Measurements from ENCODE around the gene C3orf20. TPM values are rescaled to one million over a fixed set of nuclear protein-coding genes. Genes with fewer than 3 reads are reported as not detected.
A peak's percentile ranks its signal among the peaks of the same experiment; 100 is the strongest.

The C3orf20 gene
- total RNA-seq, 4 donors from 2014 or later: not detected

GRCh38 chr3:14771593-14772497 lies 96.9 kb downstream of the C3orf20 start:
- intact Hi-C loops (cut with DNase I; ENCODE audit: low total_unique reads): no loop called here
- DNase-seq (ENCODE audit: low spot score in 2 of 2): peak; percentile 11 to 70
- H3K4me3 ChIP-seq (ENCODE audit: low read depth, poor library complexity, severe bottlenecking): no peak overlapping the region

GRCh38 chr3:14772533-14773138 lies 97.7 kb downstream of the C3orf20 start:
- no peak overlapping the region for H3K4me3 ChIP-seq (ENCODE audit: low read depth, poor library complexity, severe bottlenecking)
- 80 to 91% methylated on average over 15 to 16 of the region's 16 CpGs for WGBS, 2 donors
- peak in 1 of 2 donors; percentile 76 for DNase-seq (ENCODE audit: low spot score in 2 of 2)
- TF ChIP-seq POLR2A (IDR thresholded peaks at IDR 0.05) (no peak), CTCF (IDR thresholded peaks at IDR 0.05) (no peak)
- intact Hi-C loops (cut with DNase I; ENCODE audit: low total_unique reads): no loop called here

More at GRCh38 chr3:14771593-14772497, 96.9 kb downstream of the C3orf20 start:
- no peak for TF ChIP-seq POLR2A (IDR thresholded peaks at IDR 0.05)
- TF ChIP-seq CTCF (IDR thresholded peaks at IDR 0.05): no peak
- WGBS, 2 donors: 90 to 94% methylated on average over 16 of the region's 18 CpGs

- DNase-seq (ENCODE audit: low spot score in 2 of 2): no peak
- intact Hi-C loops (cut with DNase I; ENCODE audit: low total_unique reads): no loop called here
- H3K4me3 ChIP-seq (ENCODE audit: low read depth, poor library complexity, severe bottlenecking): no peak overlapping the region
- TF ChIP-seq POLR2A (IDR thresholded peaks at IDR 0.05) (no peak), CTCF (IDR thresholded peaks at IDR 0.05) (no peak)
Observed at GRCh38 chr3:14773281-14773680, 98.3 kb downstream of the C3orf20 start.

GRCh38 chr3:14773691-14774128 lies 98.8 kb downstream of the C3orf20 start:
- WGBS, 2 donors: 85 to 96% methylated on average over 6 of the region's 6 CpGs
- no peak overlapping the region for H3K4me3 ChIP-seq (ENCODE audit: low read depth, poor library complexity, severe bottlenecking)
- intact Hi-C loops (cut with DNase I; ENCODE audit: low total_unique reads): no loop called here
- DNase-seq (ENCODE audit: low spot score in 2 of 2): peak in 1 of 2 donors; percentile 62
- no peak for TF ChIP-seq CTCF (IDR thresholded peaks at IDR 0.05)
- TF ChIP-seq POLR2A (IDR thresholded peaks at IDR 0.05): no peak

- intact Hi-C loops (cut with DNase I; ENCODE audit: low total_unique reads): no loop called here
- no peak overlapping the region for H3K4me3 ChIP-seq (ENCODE audit: low read depth, poor library complexity, severe bottlenecking)
- WGBS, 2 donors: 87 to 91% methylated on average over 10 to 12 of the region's 12 CpGs
- DNase-seq (ENCODE audit: low spot score in 2 of 2): peak in 1 of 2 donors; percentile 52
- no peak for TF ChIP-seq CTCF (IDR thresholded peaks at IDR 0.05)
- TF ChIP-seq POLR2A (IDR thresholded peaks at IDR 0.05): no peak
Observed at GRCh38 chr3:14774431-14774830, 99.5 kb downstream of the C3orf20 start.
